ENCODE data around the gene KIF3C.
A peak's percentile ranks its signal among the peaks of the same experiment; 100 is the strongest.

GRCh38 chr2:25877431-25878360 lies 104.6 kb downstream of the KIF3C start:
- TF ChIP-seq CHD4 (IDR thresholded peaks at IDR 0.05): no peak
- TF ChIP-seq CTCF (IDR thresholded peaks at IDR 0.05 in 2 of 3, conservative IDR thresholded peaks at IDR 0.05 in 1 of 3; ENCODE audit: control insufficient read depth in 2 of 3, extremely low read depth in 1 of 3, insufficient read depth in 1 of 3, low read depth in 3 of 3, low read length in 3 of 3): no peak
- TF ChIP-seq EZH2 (IDR thresholded peaks at IDR 0.05; ENCODE audit: borderline replicate concordance, control insufficient read depth, low read depth, low read length): no peak
- no peak for TF ChIP-seq SP1 (IDR thresholded peaks at IDR 0.05; ENCODE audit: low read depth, low read length)
- no peak for TF ChIP-seq REST (IDR thresholded peaks at IDR 0.05; ENCODE audit: low read depth, low read length)
- TF ChIP-seq GABPA (IDR thresholded peaks at IDR 0.05; ENCODE audit: low read depth): peak; percentile 73
- TF ChIP-seq, protein P1, sequence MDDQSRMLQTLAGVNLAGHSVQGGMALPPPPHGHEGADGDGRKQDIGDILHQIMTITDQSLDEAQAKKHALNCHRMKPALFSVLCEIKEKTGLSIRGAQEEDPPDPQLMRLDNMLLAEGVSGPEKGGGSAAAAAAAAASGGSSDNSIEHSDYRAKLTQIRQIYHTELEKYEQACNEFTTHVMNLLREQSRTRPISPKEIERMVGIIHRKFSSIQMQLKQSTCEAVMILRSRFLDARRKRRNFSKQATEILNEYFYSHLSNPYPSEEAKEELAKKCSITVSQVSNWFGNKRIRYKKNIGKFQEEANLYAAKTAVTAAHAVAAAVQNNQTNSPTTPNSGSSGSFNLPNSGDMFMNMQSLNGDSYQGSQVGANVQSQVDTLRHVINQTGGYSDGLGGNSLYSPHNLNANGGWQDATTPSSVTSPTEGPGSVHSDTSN (IDR thresholded peaks at IDR 0.05; ENCODE audit: insufficient replicate concordance, low read depth, low read length): no peak

Data from GM12878 (cell line).